Measurements from ENCODE around the gene RFX3. TPM values are rescaled to one million over a fixed set of nuclear protein-coding genes. Genes with fewer than 3 reads are reported as not detected.

Gene RFX3
- total RNA-seq, 1 donor from 2014 or later, result 1.6 TPM

DNA sequence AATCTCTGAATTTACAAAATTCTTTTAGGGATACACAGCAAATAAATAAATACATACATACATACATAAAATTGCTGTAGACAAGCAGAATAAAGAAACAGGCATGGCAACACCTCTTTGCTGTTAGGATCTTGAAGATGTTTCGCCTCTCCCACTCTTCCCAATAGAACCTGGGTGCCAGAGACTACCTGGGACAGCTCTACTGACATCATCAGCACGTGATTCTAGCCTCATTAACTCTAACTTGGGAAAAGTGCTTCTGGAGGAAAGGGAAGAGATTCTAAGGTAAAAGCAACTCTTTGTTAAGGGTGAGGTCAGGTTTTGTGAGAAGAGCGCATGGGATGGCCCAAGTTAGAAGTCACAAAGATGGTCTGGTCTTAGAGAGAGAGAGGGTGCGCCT lies 339.1 kb downstream of the RFX3 start:
- TF ChIP-seq, protein P1, sequence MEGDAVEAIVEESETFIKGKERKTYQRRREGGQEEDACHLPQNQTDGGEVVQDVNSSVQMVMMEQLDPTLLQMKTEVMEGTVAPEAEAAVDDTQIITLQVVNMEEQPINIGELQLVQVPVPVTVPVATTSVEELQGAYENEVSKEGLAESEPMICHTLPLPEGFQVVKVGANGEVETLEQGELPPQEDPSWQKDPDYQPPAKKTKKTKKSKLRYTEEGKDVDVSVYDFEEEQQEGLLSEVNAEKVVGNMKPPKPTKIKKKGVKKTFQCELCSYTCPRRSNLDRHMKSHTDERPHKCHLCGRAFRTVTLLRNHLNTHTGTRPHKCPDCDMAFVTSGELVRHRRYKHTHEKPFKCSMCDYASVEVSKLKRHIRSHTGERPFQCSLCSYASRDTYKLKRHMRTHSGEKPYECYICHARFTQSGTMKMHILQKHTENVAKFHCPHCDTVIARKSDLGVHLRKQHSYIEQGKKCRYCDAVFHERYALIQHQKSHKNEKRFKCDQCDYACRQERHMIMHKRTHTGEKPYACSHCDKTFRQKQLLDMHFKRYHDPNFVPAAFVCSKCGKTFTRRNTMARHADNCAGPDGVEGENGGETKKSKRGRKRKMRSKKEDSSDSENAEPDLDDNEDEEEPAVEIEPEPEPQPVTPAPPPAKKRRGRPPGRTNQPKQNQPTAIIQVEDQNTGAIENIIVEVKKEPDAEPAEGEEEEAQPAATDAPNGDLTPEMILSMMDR (IDR thresholded peaks at IDR 0.05; ENCODE audit: insufficient read depth, low read length, severe bottlenecking), result no peak
- Histone ChIP-seq H3K36me3 (ENCODE audit: control insufficient read depth, insufficient read depth, low read length) (no peaks in the 10 kb centered on the region), H3K27me3 (ENCODE audit: control insufficient read depth, insufficient read depth, low read length) (peaks cover 4% of the 10 kb centered on the region), H3K4me3 (ENCODE audit: low read depth, low read length) (no peak overlapping the region)
- no peak for FAIRE-seq
- DNase-seq (ENCODE audit: low read depth), result no peak

DNA sequence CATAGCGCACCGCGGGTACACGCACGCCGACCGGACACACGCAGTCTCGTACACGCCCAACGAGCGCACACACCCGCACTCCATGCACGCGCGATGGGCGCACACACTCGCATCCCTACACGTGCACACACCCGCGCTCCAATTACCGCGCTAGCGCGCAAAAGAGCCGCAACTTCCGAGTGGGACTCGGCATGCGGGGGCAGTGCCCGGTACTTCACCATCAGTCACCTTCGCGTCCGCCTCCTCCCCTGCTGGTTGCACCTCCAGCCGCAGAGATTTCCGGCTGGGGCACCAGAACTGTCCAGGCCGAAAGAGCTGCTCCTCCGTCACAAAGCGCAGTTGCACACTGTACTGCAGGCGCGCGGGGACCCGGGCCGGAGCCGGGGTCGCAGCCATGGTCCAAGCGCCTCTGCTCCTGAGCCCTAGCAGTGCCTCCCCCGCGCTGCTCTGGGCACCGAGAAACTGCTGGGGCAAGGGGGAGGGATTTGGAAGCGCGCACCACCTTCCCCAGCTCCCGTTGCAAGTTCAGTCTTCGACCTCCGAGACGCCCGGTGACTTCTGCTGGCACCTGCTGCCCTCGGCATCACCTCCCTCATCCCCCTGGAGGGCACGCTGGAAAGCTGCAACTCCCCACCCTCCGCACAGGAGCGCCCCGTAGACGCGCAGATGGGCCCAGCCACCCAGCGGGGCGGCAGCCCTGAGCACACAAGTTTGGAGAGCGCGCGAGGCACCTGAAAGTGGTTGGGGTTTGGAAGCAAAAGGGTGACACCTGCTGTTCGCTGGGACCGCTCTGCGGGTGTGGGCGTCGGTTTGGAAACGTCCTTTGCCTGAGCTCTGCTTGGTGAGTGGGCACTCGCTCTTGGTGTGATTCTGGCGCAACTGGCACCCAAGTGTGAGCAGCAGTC lies 344.5 kb downstream of the RFX3 start:
- peaks cover 16% of the 10 kb centered on the region for H3K27me3 ChIP-seq (ENCODE audit: control insufficient read depth, insufficient read depth, low read length)
- peak; percentile 44 for DNase-seq (ENCODE audit: low read depth)
- FAIRE-seq, result peak; percentile 76
- H3K36me3 ChIP-seq (ENCODE audit: control insufficient read depth, insufficient read depth, low read length), result no peaks in the 10 kb centered on the region
- H3K4me3 ChIP-seq (ENCODE audit: low read depth, low read length), result peak overlapping the region; percentile 15
- TF ChIP-seq, protein P1 (IDR thresholded peaks at IDR 0.05; ENCODE audit: insufficient read depth, low read length, severe bottlenecking), result peak; percentile 85

DNA sequence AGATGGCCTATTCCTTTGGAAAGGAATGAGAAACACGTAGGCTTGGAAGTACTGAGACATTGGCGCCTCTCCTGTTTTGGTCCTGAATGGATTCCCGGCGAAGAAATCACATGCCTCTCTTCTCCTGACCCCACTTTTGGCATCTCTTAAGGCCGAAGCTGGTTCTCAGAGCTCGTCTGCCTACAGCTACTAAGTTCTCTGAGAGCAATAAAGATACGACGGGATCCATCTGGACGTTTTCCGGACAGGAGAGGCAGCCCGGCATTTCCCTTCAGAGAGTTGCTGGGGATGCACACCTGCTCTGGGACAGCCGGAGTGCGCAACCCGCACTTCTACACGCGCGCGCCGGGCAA lies 345.1 kb downstream of the RFX3 start:
- Histone ChIP-seq H3K27me3 (ENCODE audit: control insufficient read depth, insufficient read depth, low read length) (peaks cover 16% of the 10 kb centered on the region), H3K4me3 (ENCODE audit: low read depth, low read length) (no peak overlapping the region), H3K36me3 (ENCODE audit: control insufficient read depth, insufficient read depth, low read length) (no peaks in the 10 kb centered on the region)
- no peak for DNase-seq (ENCODE audit: low read depth)
- TF ChIP-seq, protein P1 (IDR thresholded peaks at IDR 0.05; ENCODE audit: insufficient read depth, low read length, severe bottlenecking), result no peak
- no peak for FAIRE-seq

DNA sequence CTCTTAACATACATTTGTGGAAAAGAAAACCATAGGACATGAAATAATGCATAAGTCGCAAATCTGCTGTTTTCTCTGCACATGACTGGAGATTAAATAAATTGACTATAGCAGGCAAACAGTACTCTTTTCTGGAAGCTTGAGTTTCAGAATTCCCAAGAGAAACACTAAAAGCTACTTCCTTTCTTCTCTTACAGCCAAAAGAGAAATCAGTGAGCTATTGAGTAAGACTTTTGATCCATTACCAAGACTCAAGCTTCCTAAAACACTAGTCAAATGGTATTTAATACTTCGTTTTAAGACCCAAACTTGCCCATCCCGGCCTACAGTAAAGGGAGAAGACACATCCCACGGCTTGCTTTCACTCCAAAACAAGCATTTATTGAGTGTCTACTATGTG lies 346.1 kb downstream of the RFX3 start:
- Histone ChIP-seq H3K4me3 (ENCODE audit: low read depth, low read length) (no peak overlapping the region), H3K36me3 (ENCODE audit: control insufficient read depth, insufficient read depth, low read length) (no peaks in the 10 kb centered on the region), H3K27me3 (ENCODE audit: control insufficient read depth, insufficient read depth, low read length) (peaks cover 16% of the 10 kb centered on the region)
- no peak for DNase-seq (ENCODE audit: low read depth)
- TF ChIP-seq, protein P1 (IDR thresholded peaks at IDR 0.05; ENCODE audit: insufficient read depth, low read length, severe bottlenecking), result no peak
- no peak for FAIRE-seq

DNA sequence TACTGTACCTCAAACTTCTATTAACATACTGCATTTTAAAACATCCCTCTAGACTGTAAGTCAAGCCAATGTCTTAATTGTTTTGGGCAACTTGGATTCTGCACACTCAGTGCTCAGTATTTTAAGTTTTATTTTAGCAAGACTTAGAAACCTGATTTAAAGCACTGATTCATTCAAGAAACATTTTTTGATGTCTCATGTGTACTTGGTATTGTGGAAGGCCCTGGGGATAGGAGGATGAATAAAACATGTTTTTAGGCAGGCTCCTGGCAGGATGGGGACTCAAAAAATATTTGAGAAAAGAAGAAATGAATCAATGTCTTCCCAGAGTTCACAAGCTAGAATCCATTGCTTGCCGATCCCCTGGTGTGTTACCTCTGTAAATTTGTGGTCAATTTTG lies 347.9 kb downstream of the RFX3 start:
- no peak for FAIRE-seq
- TF ChIP-seq, protein P1 (IDR thresholded peaks at IDR 0.05; ENCODE audit: insufficient read depth, low read length, severe bottlenecking), result no peak

More for the DNA sequence above, 347.9 kb downstream of the RFX3 start:
- no peak overlapping the region for H3K4me3 ChIP-seq (ENCODE audit: low read depth, low read length)
- no peaks in the 10 kb centered on the region for H3K36me3 ChIP-seq (ENCODE audit: control insufficient read depth, insufficient read depth, low read length)
- DNase-seq (ENCODE audit: low read depth), result peak; percentile 26
- H3K27me3 ChIP-seq (ENCODE audit: control insufficient read depth, insufficient read depth, low read length), result peaks cover 16% of the 10 kb centered on the region

Measured in bronchial epithelial cell (primary cell).